AG10803 (cell line): ENCODE results near the gene LUC7L3.

ENCODE experiments used
- DNase-seq: peaks from one replicate; pipeline ENCODE4 v3.0.0; 2010; ENCODE audit warnings: low read depth
- H3K4me3 ChIP-seq: 2 replicates; pipeline ENCODE4 v1.5.1; 2011; ENCODE audit warnings: mild to moderate bottlenecking, low read length, control low read depth
- TF ChIP-seq, protein P1 (sequence below): conservative IDR thresholded peaks from 2 replicates; pipeline ENCODE4 v1.5.1; 2011; ENCODE audit warnings: mild to moderate bottlenecking, low read length, control low read depth, inconsistent platforms

Gene LUC7L3

GRCh38 chr17:50793007-50793406 lies 73.6 kb downstream of the LUC7L3 start:
- H3K4me3 ChIP-seq = no peak overlapping the region
- DNase-seq = no peak
- TF ChIP-seq, protein P1, sequence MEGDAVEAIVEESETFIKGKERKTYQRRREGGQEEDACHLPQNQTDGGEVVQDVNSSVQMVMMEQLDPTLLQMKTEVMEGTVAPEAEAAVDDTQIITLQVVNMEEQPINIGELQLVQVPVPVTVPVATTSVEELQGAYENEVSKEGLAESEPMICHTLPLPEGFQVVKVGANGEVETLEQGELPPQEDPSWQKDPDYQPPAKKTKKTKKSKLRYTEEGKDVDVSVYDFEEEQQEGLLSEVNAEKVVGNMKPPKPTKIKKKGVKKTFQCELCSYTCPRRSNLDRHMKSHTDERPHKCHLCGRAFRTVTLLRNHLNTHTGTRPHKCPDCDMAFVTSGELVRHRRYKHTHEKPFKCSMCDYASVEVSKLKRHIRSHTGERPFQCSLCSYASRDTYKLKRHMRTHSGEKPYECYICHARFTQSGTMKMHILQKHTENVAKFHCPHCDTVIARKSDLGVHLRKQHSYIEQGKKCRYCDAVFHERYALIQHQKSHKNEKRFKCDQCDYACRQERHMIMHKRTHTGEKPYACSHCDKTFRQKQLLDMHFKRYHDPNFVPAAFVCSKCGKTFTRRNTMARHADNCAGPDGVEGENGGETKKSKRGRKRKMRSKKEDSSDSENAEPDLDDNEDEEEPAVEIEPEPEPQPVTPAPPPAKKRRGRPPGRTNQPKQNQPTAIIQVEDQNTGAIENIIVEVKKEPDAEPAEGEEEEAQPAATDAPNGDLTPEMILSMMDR = no peak

GRCh38 chr17:50794361-50794760 lies 75.0 kb downstream of the LUC7L3 start:
- TF ChIP-seq, protein P1 = no peak
- H3K4me3 ChIP-seq = no peak overlapping the region
- DNase-seq = no peak

DNA sequence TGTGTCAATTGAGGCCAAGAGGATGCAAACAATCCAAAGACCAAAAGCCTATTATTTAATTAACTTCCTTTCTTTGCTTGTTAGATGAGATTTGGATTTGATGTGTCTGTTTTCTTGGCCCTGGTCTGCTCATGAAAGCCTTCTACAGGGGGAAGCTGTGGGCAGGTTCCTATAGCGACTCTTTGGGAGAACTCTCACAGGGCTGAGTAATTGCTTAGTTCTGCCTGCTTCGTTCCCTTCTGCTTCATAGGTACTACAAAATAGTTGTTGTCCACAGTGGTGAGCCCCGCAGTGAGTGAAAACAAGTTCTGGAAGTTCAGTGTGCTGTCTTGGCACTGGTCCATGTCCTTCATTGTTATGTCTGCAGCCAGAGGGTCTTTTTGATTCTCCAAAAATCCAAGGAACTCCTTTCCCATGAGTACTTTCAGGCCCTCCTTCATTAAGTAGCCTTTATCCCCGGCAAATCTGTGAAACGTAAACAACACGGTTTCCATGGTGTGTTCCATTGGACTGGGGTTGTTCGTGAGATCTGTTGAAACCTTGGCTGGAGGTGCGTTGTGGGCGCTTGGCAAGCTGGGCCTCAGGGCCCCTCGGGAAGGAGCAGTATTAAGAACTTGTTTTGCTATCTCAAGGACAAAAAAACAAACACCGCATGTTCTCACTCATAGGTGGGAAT lies 77.9 kb downstream of the LUC7L3 start:
- H3K4me3 ChIP-seq = no peak overlapping the region
- TF ChIP-seq, protein P1 = no peak
- DNase-seq = no peak

DNA sequence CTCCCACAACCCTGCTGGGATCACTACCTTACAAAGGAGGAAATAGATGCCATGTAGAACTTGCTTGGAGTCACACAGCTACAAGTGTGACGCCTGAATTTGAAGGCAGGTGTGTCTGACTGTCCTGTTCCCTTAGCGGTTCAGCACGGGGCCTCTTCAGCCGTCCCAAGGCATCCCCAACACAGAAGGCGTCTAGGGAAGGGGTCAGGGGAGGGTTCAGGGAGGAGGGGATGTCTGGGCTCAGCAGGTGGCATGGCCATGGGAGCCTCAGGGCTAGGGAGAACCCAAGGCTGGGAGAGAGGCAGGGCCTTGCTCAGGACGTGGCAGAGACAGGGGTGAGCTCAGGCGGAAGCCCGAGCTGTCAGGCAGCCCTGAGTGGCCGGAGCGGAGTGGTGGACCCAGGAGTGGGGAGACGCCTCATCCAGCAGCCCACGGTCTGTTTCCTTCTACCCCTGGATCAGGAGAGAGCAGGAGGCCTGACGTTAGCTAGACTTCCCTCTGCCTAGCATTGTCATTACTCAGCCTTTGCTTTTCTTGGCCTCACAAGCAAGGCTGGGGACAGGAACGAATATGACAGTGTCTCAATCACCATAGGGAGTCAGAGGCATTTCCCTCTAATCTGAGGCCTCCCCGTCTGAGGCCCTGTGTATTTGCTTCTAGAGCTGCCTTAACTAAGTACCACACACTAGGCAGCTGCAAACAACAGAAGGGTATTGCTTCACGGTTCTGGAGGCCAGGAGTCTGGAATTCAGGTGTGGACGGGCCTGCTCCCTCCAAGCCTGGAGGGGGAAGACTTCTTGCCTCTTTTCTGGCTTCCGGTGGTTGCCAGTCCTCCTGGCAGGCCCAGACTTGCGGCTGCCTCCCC lies 79.3 kb downstream of the LUC7L3 start:
- TF ChIP-seq, protein P1 = no peak
- no peak overlapping the region for H3K4me3 ChIP-seq
- DNase-seq = no peak

- no peak overlapping the region for H3K4me3 ChIP-seq
- TF ChIP-seq, protein P1 = no peak
- DNase-seq = no peak
Measured at GRCh38 chr17:50799582-50799981, 80.2 kb downstream of the LUC7L3 start.

GRCh38 chr17:50800196-50800700 lies 80.8 kb downstream of the LUC7L3 start:
- no peak overlapping the region for H3K4me3 ChIP-seq
- TF ChIP-seq, protein P1 = no peak
- DNase-seq = no peak
